Subcutaneous abdominal adipose tissue (tissue), 5 donors: ENCODE measurements around the gene MCTP1.
"Not testable (repeated sequence)": the region's sequence is repeated elsewhere in the genome, so short reads cannot be mapped to it uniquely, and the experiment has no call there.

Experiments
- H3K27ac ChIP-seq: one replicate; pipeline ENCODE4 v1.7.0; 2013; ENCODE audit warnings: low read depth, mild to moderate bottlenecking, inconsistent platforms, low read length, moderate library complexity
- H3K27me3 ChIP-seq, 5 donors: one replicate each; pipeline ENCODE4 v1.7.0; 2013; ENCODE audit warnings: low read length in 5 of 5, inconsistent platforms in 1 of 5; ENCODE audit not compliant: control insufficient read depth in 5 of 5, insufficient read depth in 4 of 5
- H3K36me3 ChIP-seq, 5 donors: one replicate each; pipeline ENCODE4 v1.7.0; 2013; ENCODE audit warnings: low read length in 5 of 5; ENCODE audit not compliant: control insufficient read depth in 5 of 5, insufficient read depth in 5 of 5
- H3K4me1 ChIP-seq, 5 donors: one replicate each; pipeline ENCODE4 v1.7.0; 2013; ENCODE audit warnings: low read length in 5 of 5, mild to moderate bottlenecking in 3 of 5, moderate library complexity in 1 of 5; ENCODE audit not compliant: control insufficient read depth in 5 of 5, insufficient read depth in 5 of 5
- H3K4me3 ChIP-seq, 5 donors: one replicate each; pipeline ENCODE4 v1.7.0; 2013; ENCODE audit warnings: low read length in 5 of 5, low read depth in 1 of 5
- H3K9ac ChIP-seq, 5 donors: one replicate each; pipeline ENCODE4 v1.7.0; 2013; ENCODE audit warnings: low read length in 5 of 5, mild to moderate bottlenecking in 4 of 5, moderate library complexity in 3 of 5
- H3K9me3 ChIP-seq, 5 donors: one replicate each; pipeline ENCODE4 v1.7.0; 2013; ENCODE audit warnings: low read length in 5 of 5; ENCODE audit not compliant: control insufficient read depth in 5 of 5
- donor health status: healthy.
- donor health status: healthy.
- donor health status: healthy.
- donor health status: healthy.
- donor health status: healthy.

MCTP1 gene

GRCh38 chr5:95162231-95162992 lies 122.5 kb downstream of the MCTP1 start:
- H3K4me3 ChIP-seq, result no peak overlapping the region
- H3K9ac ChIP-seq, result no peak overlapping the region
- H3K9me3 ChIP-seq, result peaks cover 0 to 3% (median 0%) of the 10 kb centered on the region in 5 donors
- no peaks in the 10 kb centered on the region for H3K27me3 ChIP-seq
- no peak overlapping the region for H3K27ac ChIP-seq
- H3K4me1 ChIP-seq, result peaks cover 0 to 7% (median 0%) of the 10 kb centered on the region in 5 donors
- H3K36me3 ChIP-seq, result no peaks in the 10 kb centered on the region

- Histone ChIP-seq H3K9ac (no peak overlapping the region), H3K36me3 (no peaks in the 10 kb centered on the region), H3K9me3 (no peaks in the 10 kb centered on the region), H3K27me3 (no peaks in the 10 kb centered on the region), H3K4me3 (no peak overlapping the region), H3K27ac (no peak overlapping the region), H3K4me1 (peaks cover 0 to 7% (median 0%) of the 10 kb centered on the region in 5 donors)
These were observed 125.3 kb downstream of the MCTP1 start for GRCh38 chr5:95159603-95160002.

- H3K4me3 ChIP-seq, result no peak overlapping the region
- no peaks in the 10 kb centered on the region for H3K9me3 ChIP-seq
- H3K9ac ChIP-seq, result no peak overlapping the region
- H3K36me3 ChIP-seq, result no peaks in the 10 kb centered on the region
- H3K27me3 ChIP-seq, result no peaks in the 10 kb centered on the region
- H3K27ac ChIP-seq, result no peak overlapping the region
- peaks cover 0 to 24% (median 0%) of the 10 kb centered on the region in 5 donors for H3K4me1 ChIP-seq
These were observed 129.0 kb downstream of the MCTP1 start for GRCh38 chr5:95155888-95156287.

DNA sequence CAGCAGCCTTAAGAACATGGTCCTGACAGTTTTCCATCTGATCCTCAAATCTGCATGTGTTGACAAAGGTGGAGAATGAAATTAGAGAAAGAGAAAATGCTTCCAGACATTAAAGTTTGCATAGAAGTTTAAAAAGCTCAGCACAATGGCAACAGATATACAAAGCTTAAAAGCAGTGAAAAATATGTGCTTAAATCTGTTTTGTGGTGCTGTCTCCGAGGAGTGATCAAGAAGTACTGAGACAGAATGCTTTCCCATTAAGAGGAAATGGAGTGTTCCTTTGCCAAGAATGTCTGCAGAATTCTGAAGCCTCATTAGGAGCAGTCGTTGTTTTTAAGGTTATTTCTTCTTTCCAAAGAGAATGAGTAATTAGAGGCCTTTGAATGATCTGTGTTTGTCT lies 131.4 kb downstream of the MCTP1 start:
- Histone ChIP-seq H3K36me3 (no peaks in the 10 kb centered on the region), H3K4me1 (peaks cover 0 to 24% (median 0%) of the 10 kb centered on the region in 5 donors), H3K9ac (no peak overlapping the region), H3K9me3 (no peaks in the 10 kb centered on the region), H3K27me3 (no peaks in the 10 kb centered on the region), H3K27ac (no peak overlapping the region), H3K4me3 (no peak overlapping the region)

DNA sequence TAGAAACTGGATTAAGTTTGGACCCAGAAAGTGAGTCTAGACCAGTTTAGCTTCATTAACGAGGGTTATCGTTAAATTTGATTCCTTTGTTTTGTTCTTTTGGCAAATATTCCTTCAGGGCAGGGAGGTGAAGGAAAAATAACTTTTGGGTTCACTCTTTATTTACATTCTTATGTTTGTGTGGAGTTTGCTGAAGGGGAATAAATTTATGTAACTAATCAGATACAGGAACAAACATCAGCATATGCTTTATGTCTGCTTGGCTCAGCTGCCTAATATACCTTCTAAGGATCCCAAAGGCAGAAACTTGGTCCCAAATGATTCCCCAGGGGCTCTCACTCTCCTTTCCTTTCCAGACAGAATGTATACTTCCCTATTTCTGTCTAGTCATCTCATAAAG lies 132.4 kb downstream of the MCTP1 start:
- H3K36me3 ChIP-seq, result no peaks in the 10 kb centered on the region
- H3K27ac ChIP-seq, result no peak overlapping the region
- H3K4me1 ChIP-seq, result peaks cover 0 to 24% (median 0%) of the 10 kb centered on the region in 5 donors
- peak overlapping the region in 1 of 5 donors; percentile 37 for H3K9ac ChIP-seq
- peak overlapping the region in 1 of 5 donors; percentile 18 for H3K4me3 ChIP-seq
- peaks cover 0 to 6% (median 2%) of the 10 kb centered on the region in 5 donors for H3K9me3 ChIP-seq
- no peaks in the 10 kb centered on the region for H3K27me3 ChIP-seq

DNA sequence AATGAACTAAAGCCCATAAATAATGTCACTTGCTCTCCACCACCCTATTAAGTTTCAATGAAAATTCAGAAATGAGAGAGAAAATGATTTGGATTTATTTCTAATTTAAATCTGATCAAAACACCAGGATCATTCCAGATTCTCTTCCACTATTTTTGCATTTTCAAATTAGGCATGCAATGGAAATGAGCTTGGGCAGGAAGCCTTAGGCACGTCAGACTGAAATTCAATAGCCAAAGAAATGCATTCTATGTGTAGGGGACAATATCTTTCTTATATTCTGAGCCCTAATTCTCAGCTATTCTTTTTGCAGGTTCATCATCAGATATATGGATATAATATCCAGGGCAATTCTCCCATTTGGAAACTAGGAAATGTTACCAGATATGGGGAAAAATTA lies 132.8 kb downstream of the MCTP1 start:
- Histone ChIP-seq H3K27ac (no peak overlapping the region), H3K9ac (no peak overlapping the region), H3K27me3 (no peaks in the 10 kb centered on the region), H3K4me3 (peak overlapping the region in 1 of 5 donors; percentile 18), H3K4me1 (peaks cover 0 to 24% (median 0%) of the 10 kb centered on the region in 5 donors), H3K9me3 (peaks cover 0 to 9% (median 5%) of the 10 kb centered on the region in 5 donors), H3K36me3 (no peaks in the 10 kb centered on the region)

DNA sequence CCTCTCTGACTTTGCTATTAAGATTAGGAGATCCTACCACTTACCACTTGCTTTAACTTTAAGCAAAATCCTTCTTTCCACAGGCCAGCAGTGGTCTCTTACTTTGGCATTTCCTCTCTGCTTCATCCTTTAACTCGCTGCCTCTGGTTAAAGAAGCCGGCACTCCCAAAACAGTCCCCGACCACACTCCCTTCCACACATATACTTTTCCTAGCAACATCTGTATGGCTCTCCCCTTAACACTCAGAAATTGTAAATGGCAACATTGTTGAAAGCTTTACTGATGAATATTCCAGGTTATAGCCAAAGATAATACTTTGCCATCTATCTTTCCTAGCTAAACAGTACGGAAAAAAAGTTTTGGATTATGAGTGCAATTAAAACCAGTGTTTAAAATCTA lies 133.2 kb downstream of the MCTP1 start:
- no peaks in the 10 kb centered on the region for H3K27me3 ChIP-seq
- H3K4me1 ChIP-seq, result peaks cover 0 to 24% (median 0%) of the 10 kb centered on the region in 5 donors
- H3K9ac ChIP-seq, result no peak overlapping the region
- H3K4me3 ChIP-seq, result no peak overlapping the region
- peaks cover 0 to 9% (median 5%) of the 10 kb centered on the region in 5 donors for H3K9me3 ChIP-seq
- H3K27ac ChIP-seq, result no peak overlapping the region
- H3K36me3 ChIP-seq, result no peaks in the 10 kb centered on the region

GRCh38 chr5:95149387-95149786 lies 135.5 kb downstream of the MCTP1 start:
- Histone ChIP-seq H3K27ac (no peak overlapping the region), H3K9ac (no peak overlapping the region), H3K27me3 (no peaks in the 10 kb centered on the region), H3K36me3 (no peaks in the 10 kb centered on the region), H3K4me1 (peaks cover 0 to 23% (median 0%) of the 10 kb centered on the region in 5 donors), H3K4me3 (no peak overlapping the region), H3K9me3 (peaks cover 0 to 9% (median 5%) of the 10 kb centered on the region in 5 donors)

DNA sequence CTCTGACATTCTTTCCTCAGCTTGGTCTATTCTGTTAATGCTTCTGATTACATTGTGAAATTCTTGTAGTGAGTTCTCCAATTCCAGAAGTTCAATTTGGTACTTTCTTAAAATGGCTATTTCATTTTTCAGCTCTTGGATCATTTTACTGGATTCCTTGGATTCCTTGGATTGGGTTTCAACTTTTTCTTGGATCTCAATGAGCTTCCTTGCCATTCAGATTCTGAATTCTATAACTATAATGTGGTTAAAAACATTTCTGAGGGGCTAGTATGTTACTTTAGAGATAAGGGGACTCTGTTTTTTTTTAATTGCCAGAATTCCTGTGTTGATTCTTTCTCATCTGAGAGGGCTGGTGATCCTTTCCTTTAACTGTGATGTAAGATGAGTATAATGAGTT lies 136.4 kb downstream of the MCTP1 start:
- Histone ChIP-seq H3K9me3 (peaks cover 0 to 9% (median 5%) of the 10 kb centered on the region in 5 donors), H3K27ac (no peak overlapping the region), H3K4me3 (no peak overlapping the region), H3K27me3 (no peaks in the 10 kb centered on the region), H3K9ac (no peak overlapping the region), H3K4me1 (peaks cover 0 to 16% (median 0%) of the 10 kb centered on the region in 5 donors), H3K36me3 (no peaks in the 10 kb centered on the region)

GRCh38 chr5:95143858-95144257 lies 141.0 kb downstream of the MCTP1 start:
- not testable (repeated sequence) for H3K4me3 ChIP-seq, H3K36me3 ChIP-seq, H3K9me3 ChIP-seq, H3K9ac ChIP-seq, H3K27ac ChIP-seq, H3K27me3 ChIP-seq
- H3K4me1 ChIP-seq, result peaks cover 0 to 17% (median 0%) of the 10 kb centered on the region in 5 donors
